SK-N-SH treated with all-trans-retinoic acid at 6 μM for 48 hours (cell line): ENCODE data around the gene GNAZ.

Experiments
- ATAC-seq: fragments of 200-7000 bp; cut with Tn5 transposase; 3 replicates; pipeline ENCODE4 v1.9.1; 2020; ENCODE audit warnings: mild to moderate bottlenecking, moderate library complexity
- ARNTL ChIP-seq: fragments of 450-650 bp; formaldehyde crosslinking; IDR thresholded peaks from 2 replicates; pipeline ENCODE4 v1.5.0; 2020; ENCODE audit warnings: low read depth, mild to moderate bottlenecking, moderate library complexity, borderline replicate concordance
- BACH2 ChIP-seq: fragments of 250-450 bp; sonication (Bioruptor Pico); IDR thresholded peaks from 2 replicates; pipeline ENCODE4 v1.9.0; 2021; ENCODE audit warnings: mild to moderate bottlenecking, borderline replicate concordance
- CREB5 ChIP-seq: fragments of 250-450 bp; sonication (Bioruptor Pico); IDR thresholded peaks from 2 replicates; pipeline ENCODE4 v1.5.1; 2020; ENCODE audit warnings: low read depth, mild to moderate bottlenecking, moderate library complexity
- CSDC2 ChIP-seq: fragments of 250-450 bp; sonication (Bioruptor Pico); IDR thresholded peaks from 2 replicates; pipeline ENCODE4 v1.5.0; 2020; ENCODE audit warnings: mild to moderate bottlenecking, moderate library complexity
- ESRRG ChIP-seq: fragments of 250-450 bp; sonication (Bioruptor Pico); IDR thresholded peaks from 2 replicates; pipeline ENCODE4 v1.6.1; 2021; ENCODE audit warnings: mild to moderate bottlenecking
- GLIS3 ChIP-seq: fragments of 250-450 bp; sonication (Bioruptor Pico); IDR thresholded peaks from 2 replicates; pipeline ENCODE4 v1.5.0; 2020; ENCODE audit warnings: mild to moderate bottlenecking, moderate library complexity
- ISL1 ChIP-seq: fragments of 250-450 bp; sonication (Bioruptor Pico); IDR thresholded peaks from 2 replicates; pipeline ENCODE4 v2.1.2; 2022; ENCODE audit warnings: mild to moderate bottlenecking, moderate library complexity
- POU6F1 ChIP-seq: fragments of 250-450 bp; sonication (Bioruptor Pico); IDR thresholded peaks from 2 replicates; pipeline ENCODE4 v1.8.0; 2021; ENCODE audit warnings: low read depth, mild to moderate bottlenecking, moderate library complexity, borderline replicate concordance
- PPARA ChIP-seq: fragments of 250-450 bp; sonication (Bioruptor Pico); IDR thresholded peaks from 2 replicates; pipeline ENCODE4 v1.5.0; 2020; ENCODE audit warnings: mild to moderate bottlenecking, borderline replicate concordance
- RARB ChIP-seq: fragments of 250-450 bp; sonication (Bioruptor Pico); IDR thresholded peaks from 2 replicates; pipeline ENCODE4 v1.8.0; 2021; ENCODE audit warnings: mild to moderate bottlenecking, moderate library complexity
- SNAI2 ChIP-seq: fragments of 250-450 bp; sonication (Bioruptor Pico); IDR thresholded peaks from 2 replicates; pipeline ENCODE4 v1.5.0; 2020; ENCODE audit warnings: mild to moderate bottlenecking, moderate library complexity
- TCF4 ChIP-seq: fragments of 250-450 bp; sonication (Bioruptor Pico); IDR thresholded peaks from 2 replicates; pipeline ENCODE4 v1.8.0; 2021; ENCODE audit warnings: mild to moderate bottlenecking, moderate library complexity, borderline replicate concordance
- TOX ChIP-seq: fragments of 250-450 bp; sonication (Bioruptor Pico); IDR thresholded peaks from 2 replicates; pipeline ENCODE4 v1.8.0; 2021; ENCODE audit warnings: mild to moderate bottlenecking, moderate library complexity, borderline replicate concordance
- ZC3H10 ChIP-seq: fragments of 250-450 bp; sonication (Bioruptor Pico); IDR thresholded peaks from 2 replicates; pipeline ENCODE4 v1.5.1; 2021; ENCODE audit warnings: mild to moderate bottlenecking, moderate library complexity
- ZFP3 ChIP-seq: fragments of 250-450 bp; sonication (Bioruptor Pico); IDR thresholded peaks from 2 replicates; pipeline ENCODE4 v1.5.0; 2020; ENCODE audit warnings: mild to moderate bottlenecking, moderate library complexity
- ZFP30 ChIP-seq: fragments of 450-650 bp; formaldehyde crosslinking; IDR thresholded peaks from 2 replicates; pipeline ENCODE4 v1.5.0; 2022; ENCODE audit warnings: mild to moderate bottlenecking, moderate library complexity
- ZNF565 ChIP-seq: fragments of 450-650 bp; formaldehyde crosslinking; conservative IDR thresholded peaks from 2 replicates; pipeline ENCODE4 v1.5.0; 2020; ENCODE audit warnings: low read depth, mild to moderate bottlenecking, moderate library complexity
- ZNF70 ChIP-seq: fragments of 450-650 bp; formaldehyde crosslinking; IDR thresholded peaks from 2 replicates; pipeline ENCODE4 v1.5.0; 2020; ENCODE audit warnings: mild to moderate bottlenecking, moderate library complexity
- ZNF8 ChIP-seq: fragments of 450-650 bp; formaldehyde crosslinking; IDR thresholded peaks from 2 replicates; pipeline ENCODE4 v1.5.0; 2020; ENCODE audit warnings: mild to moderate bottlenecking, moderate library complexity
- TF ChIP-seq, protein P1 (sequence below): fragments of 250-450 bp; sonication (Bioruptor Pico); IDR thresholded peaks from 2 replicates; pipeline ENCODE4 v1.5.1; 2021; ENCODE audit warnings: mild to moderate bottlenecking, moderate library complexity

GNAZ gene

DNA sequence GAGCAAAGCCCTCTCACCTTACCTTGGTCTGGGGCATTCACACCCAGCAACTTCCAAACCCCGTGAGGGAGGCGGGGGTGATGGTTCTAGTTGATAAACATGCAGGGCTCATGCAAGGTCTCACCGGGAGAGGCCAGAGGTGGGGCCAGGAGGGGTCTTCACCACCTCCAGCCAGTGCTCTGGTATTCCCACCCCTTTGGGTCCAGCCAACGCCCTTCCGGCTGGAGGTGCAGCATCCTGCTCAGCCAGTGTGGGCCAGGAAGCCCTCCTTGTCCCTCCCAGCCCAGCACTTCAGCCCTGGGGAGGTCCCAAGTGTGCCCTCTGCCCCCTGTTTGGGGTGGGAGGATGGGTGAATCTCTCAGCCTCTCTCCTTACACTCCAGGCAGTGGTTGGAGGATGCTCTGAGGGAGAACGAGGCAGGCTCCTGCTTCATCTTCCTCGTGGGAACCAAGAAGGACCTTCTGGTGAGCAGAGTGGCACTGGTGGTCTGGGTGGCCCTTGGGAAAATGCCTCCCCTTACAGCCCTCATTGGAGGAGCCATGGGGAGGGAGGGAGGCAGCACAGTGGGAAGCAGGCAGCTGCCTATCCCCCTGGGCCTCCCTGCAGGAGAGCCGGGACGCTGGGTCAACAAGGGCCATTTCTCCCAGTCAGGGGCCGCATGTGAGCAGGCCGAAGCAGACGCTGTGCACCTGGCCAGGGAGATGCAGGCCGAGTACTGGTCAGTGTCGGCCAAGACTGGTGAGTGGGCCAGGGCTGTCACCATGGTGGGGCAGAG lies 88.4 kb downstream of the GNAZ start:
- no peak for ATAC-seq
- no peak for TF ChIP-seq CSDC2 (CRISPR knock-in tag)
- TF ChIP-seq GLIS3 (CRISPR knock-in tag), result no peak
- TF ChIP-seq BACH2 (CRISPR knock-in tag), result no peak
- TF ChIP-seq TCF4 (CRISPR knock-in tag), result no peak
- no peak for TF ChIP-seq ZFP30
- TF ChIP-seq, protein P1, sequence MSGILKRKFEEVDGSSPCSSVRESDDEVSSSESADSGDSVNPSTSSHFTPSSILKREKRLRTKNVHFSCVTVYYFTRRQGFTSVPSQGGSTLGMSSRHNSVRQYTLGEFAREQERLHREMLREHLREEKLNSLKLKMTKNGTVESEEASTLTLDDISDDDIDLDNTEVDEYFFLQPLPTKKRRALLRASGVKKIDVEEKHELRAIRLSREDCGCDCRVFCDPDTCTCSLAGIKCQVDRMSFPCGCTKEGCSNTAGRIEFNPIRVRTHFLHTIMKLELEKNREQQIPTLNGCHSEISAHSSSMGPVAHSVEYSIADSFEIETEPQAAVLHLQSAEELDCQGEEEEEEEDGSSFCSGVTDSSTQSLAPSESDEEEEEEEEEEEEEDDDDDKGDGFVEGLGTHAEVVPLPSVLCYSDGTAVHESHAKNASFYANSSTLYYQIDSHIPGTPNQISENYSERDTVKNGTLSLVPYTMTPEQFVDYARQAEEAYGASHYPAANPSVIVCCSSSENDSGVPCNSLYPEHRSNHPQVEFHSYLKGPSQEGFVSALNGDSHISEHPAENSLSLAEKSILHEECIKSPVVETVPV (CRISPR knock-in tag), result no peak
- no peak for TF ChIP-seq ZNF8 (CRISPR knock-in tag)
- no peak for TF ChIP-seq ZNF70
- no peak for TF ChIP-seq ZFP3
- TF ChIP-seq ZC3H10 (CRISPR knock-in tag), result no peak
- no peak for TF ChIP-seq PPARA (CRISPR knock-in tag)
- TF ChIP-seq, all 23 proteins: peak for 0

- ATAC-seq, result no peak
- TF ChIP-seq GLIS3 (CRISPR knock-in tag) (no peak), ZNF565 (CRISPR knock-in tag) (no peak), PPARA (CRISPR knock-in tag) (no peak), CREB5 (no peak), ZC3H10 (CRISPR knock-in tag) (no peak)
Measured at GRCh38 chr22:23159291-23159630, 88.9 kb downstream of the GNAZ start.

DNA sequence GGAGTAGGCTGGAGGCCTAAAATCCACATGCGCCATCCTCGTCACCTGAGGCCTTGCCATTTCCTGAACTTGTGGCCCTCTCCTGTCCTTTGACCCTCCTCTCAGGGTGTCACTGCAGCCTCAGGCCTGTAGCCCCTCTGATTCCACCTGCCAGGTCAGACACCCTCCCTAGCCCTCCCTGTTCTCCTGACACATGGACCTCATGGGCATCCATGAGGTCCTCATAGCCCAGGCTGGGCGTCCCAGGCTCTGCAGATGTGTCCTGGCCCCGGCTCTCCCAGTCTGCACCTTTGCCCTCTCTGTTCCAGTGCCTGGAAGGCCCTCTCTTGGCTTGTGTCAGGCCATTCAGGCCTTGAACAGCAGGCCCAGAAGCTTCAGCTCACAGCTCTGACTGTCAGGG lies 90.7 kb downstream of the GNAZ start:
- ATAC-seq, result no peak
- TF ChIP-seq ZFP3 (no peak), GLIS3 (CRISPR knock-in tag) (no peak), SNAI2 (CRISPR knock-in tag) (no peak), ISL1 (no peak), ZFP30 (no peak), ESRRG (CRISPR knock-in tag) (no peak), TOX (CRISPR knock-in tag) (no peak), ZNF565 (CRISPR knock-in tag) (no peak), TCF4 (CRISPR knock-in tag) (no peak), ZNF70 (no peak), ARNTL (CRISPR knock-in tag) (no peak), CSDC2 (CRISPR knock-in tag) (no peak), ZNF8 (CRISPR knock-in tag) (no peak), BACH2 (CRISPR knock-in tag) (no peak), RARB (CRISPR knock-in tag) (no peak), POU6F1 (CRISPR knock-in tag) (no peak)
- TF ChIP-seq, protein P1 (CRISPR knock-in tag), result no peak

GRCh38 chr22:23161574-23161973 lies 91.3 kb downstream of the GNAZ start:
- no peak for TF ChIP-seq ZFP3
- no peak for TF ChIP-seq ESRRG (CRISPR knock-in tag)
- TF ChIP-seq ZNF565 (CRISPR knock-in tag), result no peak
- no peak for TF ChIP-seq SNAI2 (CRISPR knock-in tag)
- no peak for TF ChIP-seq ZNF70
- TF ChIP-seq PPARA (CRISPR knock-in tag), result no peak
- TF ChIP-seq ZNF8 (CRISPR knock-in tag), result no peak
- TF ChIP-seq CREB5, result no peak
- TF ChIP-seq ZFP30, result no peak
- no peak for TF ChIP-seq POU6F1 (CRISPR knock-in tag)
- TF ChIP-seq RARB (CRISPR knock-in tag), result no peak
- TF ChIP-seq GLIS3 (CRISPR knock-in tag), result no peak
- no peak for ATAC-seq
